A673 (cell line): ENCODE data around the gene SLC9A8.

Source experiments
- EZH2 ChIP-seq: fragments of 200-600 bp; sonication (generic); IDR thresholded peaks from 2 replicates; pipeline ENCODE4 v1.6.1; 2017; ENCODE audit warnings: borderline replicate concordance, low read depth, mild to moderate bottlenecking, mixed read lengths, antibody characterized with exemption, low read length; ENCODE audit not compliant: poor library complexity, severe bottlenecking
- TF ChIP-seq, protein P1 (sequence below): fragments of 300-800, 200-600 bp; sonication (generic); conservative IDR thresholded peaks from 2 replicates; pipeline ENCODE4 v1.5.1; 2017; ENCODE audit warnings: low read depth, mild to moderate bottlenecking, antibody characterized with exemption, low read length, moderate library complexity, mixed read lengths

DNA sequence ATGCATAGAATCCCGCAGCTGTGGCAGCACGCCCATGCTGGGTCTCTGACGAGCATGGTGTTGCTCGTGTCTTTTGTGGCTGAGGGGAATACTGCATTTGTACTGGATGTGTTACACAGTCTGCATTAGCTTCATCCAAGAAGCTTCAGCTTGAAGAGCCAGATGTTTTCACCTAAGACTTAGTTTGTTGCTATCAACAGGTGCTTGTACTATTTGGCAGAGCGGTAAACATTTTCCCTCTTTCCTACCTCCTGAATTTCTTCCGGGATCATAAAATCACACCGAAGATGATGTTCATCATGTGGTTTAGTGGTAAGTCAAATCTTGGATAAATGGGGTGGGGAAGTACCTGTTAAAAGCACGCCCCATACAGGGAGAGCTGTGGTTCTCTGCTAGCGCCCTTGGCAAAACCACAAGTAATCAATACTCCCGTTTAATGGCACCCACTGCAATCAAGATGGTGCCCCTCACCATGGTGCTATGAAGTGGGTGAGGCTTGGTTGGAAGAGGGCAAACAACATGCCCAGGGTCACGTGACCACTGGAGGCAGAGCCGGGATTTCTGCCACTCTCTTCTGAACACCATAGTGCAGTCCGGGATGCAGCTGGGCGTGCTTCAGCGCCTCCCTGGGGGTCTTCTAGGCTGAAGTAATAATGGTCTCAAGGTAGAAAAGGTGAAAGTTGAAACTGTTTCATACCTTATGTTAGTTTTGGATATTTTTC, 68.3 kb downstream of the SLC9A8 start:
- no peak for TF ChIP-seq EZH2
- TF ChIP-seq, protein P1, sequence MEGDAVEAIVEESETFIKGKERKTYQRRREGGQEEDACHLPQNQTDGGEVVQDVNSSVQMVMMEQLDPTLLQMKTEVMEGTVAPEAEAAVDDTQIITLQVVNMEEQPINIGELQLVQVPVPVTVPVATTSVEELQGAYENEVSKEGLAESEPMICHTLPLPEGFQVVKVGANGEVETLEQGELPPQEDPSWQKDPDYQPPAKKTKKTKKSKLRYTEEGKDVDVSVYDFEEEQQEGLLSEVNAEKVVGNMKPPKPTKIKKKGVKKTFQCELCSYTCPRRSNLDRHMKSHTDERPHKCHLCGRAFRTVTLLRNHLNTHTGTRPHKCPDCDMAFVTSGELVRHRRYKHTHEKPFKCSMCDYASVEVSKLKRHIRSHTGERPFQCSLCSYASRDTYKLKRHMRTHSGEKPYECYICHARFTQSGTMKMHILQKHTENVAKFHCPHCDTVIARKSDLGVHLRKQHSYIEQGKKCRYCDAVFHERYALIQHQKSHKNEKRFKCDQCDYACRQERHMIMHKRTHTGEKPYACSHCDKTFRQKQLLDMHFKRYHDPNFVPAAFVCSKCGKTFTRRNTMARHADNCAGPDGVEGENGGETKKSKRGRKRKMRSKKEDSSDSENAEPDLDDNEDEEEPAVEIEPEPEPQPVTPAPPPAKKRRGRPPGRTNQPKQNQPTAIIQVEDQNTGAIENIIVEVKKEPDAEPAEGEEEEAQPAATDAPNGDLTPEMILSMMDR: no peak
